A673 (cell line): ENCODE measurements around the gene WFS1.

Experiments
- CTCF ChIP-seq: fragments of 300-800, 200-600 bp; sonication (generic); conservative IDR thresholded peaks from 2 replicates; pipeline ENCODE4 v1.5.1; 2017; ENCODE audit warnings: low read depth, mild to moderate bottlenecking, antibody characterized with exemption, low read length, moderate library complexity, mixed read lengths
- EZH2 ChIP-seq: fragments of 200-600 bp; sonication (generic); IDR thresholded peaks from 2 replicates; pipeline ENCODE4 v1.6.1; 2017; ENCODE audit warnings: borderline replicate concordance, low read depth, mild to moderate bottlenecking, mixed read lengths, antibody characterized with exemption, low read length; ENCODE audit not compliant: poor library complexity, severe bottlenecking

DNA sequence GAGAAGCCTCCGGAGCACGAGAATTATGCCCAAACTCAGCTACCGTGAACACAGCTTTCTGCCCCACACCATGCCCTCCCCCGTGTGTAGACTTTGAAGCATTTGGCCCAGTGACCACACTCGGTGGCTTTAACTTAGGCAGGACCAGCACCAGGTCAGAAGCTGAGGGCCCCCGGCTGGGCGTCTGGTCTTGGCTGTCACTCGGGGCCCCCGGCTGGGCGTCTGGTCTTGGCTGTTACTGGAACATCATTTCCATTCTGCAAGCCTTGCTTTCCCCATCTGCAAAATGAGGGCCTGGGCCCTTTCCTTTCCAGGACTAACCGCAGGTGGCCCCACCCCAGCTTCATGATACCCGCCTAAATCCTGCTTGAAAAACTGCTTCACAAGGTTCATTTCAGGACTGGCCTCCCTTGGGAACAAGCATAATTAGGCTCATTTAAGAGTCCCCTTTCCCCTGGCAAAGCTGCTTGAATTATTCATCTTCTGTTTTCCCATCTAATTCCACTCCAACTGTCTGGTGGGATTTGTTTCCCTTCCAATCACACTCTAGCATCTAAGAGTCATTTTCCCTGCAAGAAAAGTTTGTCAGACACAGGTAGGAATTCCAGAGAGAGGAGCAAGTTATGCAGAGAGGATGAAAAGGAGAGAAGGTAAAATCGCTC lies 82.5 kb downstream of the WFS1 start:
- TF ChIP-seq CTCF (no peak), EZH2 (no peak)
